Stimulated activated CD8-positive, alpha-beta memory T cell treated with anti-CD3 and anti-CD28 coated beads, Interleukin-4, amount 100 ng/mL, for 4 hours (primary cell): Measurements from ENCODE around the gene SEPTIN2.
"Not testable (repeated sequence)": the region's sequence is repeated elsewhere in the genome, so short reads cannot be mapped to it uniquely, and the experiment has no call there.

Source experiments
- DNase-seq, 2 donors: peaks; one replicate each; pipeline ENCODE4 v3.0.0-alpha.2; 2020; ENCODE audit warnings: low read depth in 2 of 2, low spot score in 1 of 2

SEPTIN2 gene

GRCh38 chr2:241313543-241314095, 2.1 kb upstream of the SEPTIN2 start:
- no peak for DNase-seq

- DNase-seq, result no peak
Observed at GRCh38 chr2:241314226-241315092, 1.3 kb upstream of the SEPTIN2 start.

GRCh38 chr2:241315093-241315878, 439 bp upstream of the SEPTIN2 start, which contains the start of gene HDLBP:
TSS of gene HDLBP (minus strand) at chr2:241315672. CDS start at chr2:241266869, 48,803 bp downstream.
- DNase-seq, result peak; percentile 100

- DNase-seq, result no peak
Observed at GRCh38 chr2:241316825-241317224, 1.1 kb downstream of the SEPTIN2 start.

GRCh38 chr2:241317391-241317790, 1.7 kb downstream of the SEPTIN2 start:
- no peak for DNase-seq

- DNase-seq, result not testable (repeated sequence)
Observed at GRCh38 chr2:241318830-241319229, 3.1 kb downstream of the SEPTIN2 start.

- no peak for DNase-seq
Observed at GRCh38 chr2:241320394-241320793, 4.7 kb downstream of the SEPTIN2 start.

GRCh38 chr2:241321033-241321432, 5.3 kb downstream of the SEPTIN2 start:
- DNase-seq, result no peak

GRCh38 chr2:241321886-241322285, 6.2 kb downstream of the SEPTIN2 start:
- no peak for DNase-seq

GRCh38 chr2:241323778-241324177, 8.1 kb downstream of the SEPTIN2 start:
- no peak for DNase-seq

- no peak for DNase-seq
Observed at GRCh38 chr2:241324775-241325174, 9.1 kb downstream of the SEPTIN2 start.

GRCh38 chr2:241325257-241325656, 9.5 kb downstream of the SEPTIN2 start:
- DNase-seq, result no peak

GRCh38 chr2:241329669-241330615, 14.2 kb downstream of the SEPTIN2 start:
- DNase-seq, result no peak

GRCh38 chr2:241330616-241330981, 14.9 kb downstream of the SEPTIN2 start:
- no peak for DNase-seq

GRCh38 chr2:241334813-241335212, 19.1 kb downstream of the SEPTIN2 start:
- no peak for DNase-seq

GRCh38 chr2:241339839-241340630, 24.3 kb downstream of the SEPTIN2 start:
- no peak for DNase-seq

- DNase-seq, result no peak
Observed at GRCh38 chr2:241340631-241341163, 25.0 kb downstream of the SEPTIN2 start.

- DNase-seq, result no peak
Observed at GRCh38 chr2:241344925-241345651, 29.4 kb downstream of the SEPTIN2 start.

GRCh38 chr2:241349941-241350340, 34.2 kb downstream of the SEPTIN2 start:
- DNase-seq, result no peak
